Karpas-422 (cell line): Measurements from ENCODE around the gene CDKN2AIP. TPM values are rescaled to one million over a fixed set of nuclear protein-coding genes. Genes with fewer than 3 reads are reported as not detected.
"Not testable (repeated sequence)": the region's sequence is repeated elsewhere in the genome, so short reads cannot be mapped to it uniquely, and the experiment has no call there.

ENCODE experiments used
- DNase-seq: peaks from one replicate; pipeline ENCODE4 v3.0.0-alpha.2; 2015
- H2AFZ ChIP-seq: fragments of 200-600 bp; sonication (generic); 2 replicates; pipeline ENCODE4 v1.6.1; 2014; ENCODE audit warnings: antibody characterized with exemption, low read length, mixed read lengths
- H3K27ac ChIP-seq: fragments of 200-600 bp; sonication (generic); 2 replicates; pipeline ENCODE4 v1.5.1; 2014; ENCODE audit warnings: mild to moderate bottlenecking, low read length, moderate library complexity
- H3K27me3 ChIP-seq: fragments of 200-600 bp; sonication (generic); 2 replicates; pipeline ENCODE4 v1.6.1; 2014; ENCODE audit warnings: low read length, mixed read lengths
- H3K36me3 ChIP-seq: fragments of 200-600 bp; sonication (generic); 2 replicates; pipeline ENCODE4 v1.6.1; 2014; ENCODE audit warnings: low read length, mixed read lengths; ENCODE audit not compliant: insufficient read depth
- H3K4me1 ChIP-seq: fragments of 200-600 bp; sonication (generic); 2 replicates; pipeline ENCODE4 v1.6.1; 2014; ENCODE audit warnings: mild to moderate bottlenecking, low read length, mixed read lengths
- H3K4me2 ChIP-seq: fragments of 200-600 bp; sonication (generic); 2 replicates; pipeline ENCODE4 v1.6.1; 2014; ENCODE audit warnings: low read length, low read depth, mild to moderate bottlenecking; ENCODE audit not compliant: poor library complexity, severe bottlenecking
- H3K4me3 ChIP-seq: fragments of 200-600 bp; sonication (generic); 2 replicates; pipeline ENCODE4 v1.5.1; 2014; ENCODE audit warnings: mild to moderate bottlenecking, antibody characterized with exemption, low read length, mixed read lengths
- H3K79me2 ChIP-seq: fragments of 200-600 bp; sonication (generic); 2 replicates; pipeline ENCODE4 v1.6.1; 2014; ENCODE audit warnings: mild to moderate bottlenecking, low read length, mixed read lengths
- H3K9ac ChIP-seq: fragments of 200-600 bp; sonication (generic); 2 replicates; pipeline ENCODE4 v1.6.0; 2014; ENCODE audit warnings: low read length
- H3K9me2 ChIP-seq: fragments of 200-600 bp; sonication (generic), shearing (Covaris generic); replicated peaks from 2 replicates; pipeline ENCODE4 v1.6.0; 2014; ENCODE audit warnings: mild to moderate bottlenecking, low read length, moderate library complexity; ENCODE audit not compliant: insufficient read depth
- H3K9me3 ChIP-seq: fragments of 300-700, 200-600 bp; sonication (generic); 2 replicates; pipeline ENCODE4 v1.6.1; 2014; ENCODE audit warnings: low read length, mixed read lengths
- H4K20me1 ChIP-seq: fragments of 200-600 bp; sonication (generic); 2 replicates; pipeline ENCODE4 v1.6.1; 2014; ENCODE audit warnings: mild to moderate bottlenecking, antibody characterized with exemption, low read length, low read depth; ENCODE audit not compliant: insufficient read depth
- total RNA-seq: library from RNA; depleted of rRNA; stranded (reverse); fragments of >200 nt; shearing (Covaris generic); gene quantifications from 2 replicates; pipeline ENCODE4 v1.2.3, GENCODE V29; 2014; ENCODE audit warnings: low replicate concordance

The CDKN2AIP gene
- total RNA-seq, 1 experiment from 2014 or later = 16.8 TPM

GRCh38 chr4:183445097-183445428, 627 bp downstream of the CDKN2AIP start:
- Histone ChIP-seq H3K27me3 (no peaks in the 10 kb centered on the region), H3K9me2 (no peaks in the 10 kb centered on the region), H3K4me1 (peaks cover 22% of the 10 kb centered on the region), H3K9ac (peak overlapping the region; percentile 89), H3K9me3 (no peaks in the 10 kb centered on the region), H3K4me2 (peak overlapping the region; percentile 87), H3K36me3 (peaks cover 21% of the 10 kb centered on the region), H3K79me2 (peaks cover 34% of the 10 kb centered on the region), H3K27ac (peak overlapping the region; percentile 72), H2AFZ (no peak overlapping the region), H4K20me1 (peaks cover 6% of the 10 kb centered on the region; the same call in 1 of the 2 replicates), H3K4me3 (peak overlapping the region; percentile 82)
- DNase-seq = peak; percentile 62

- Histone ChIP-seq H4K20me1 (peaks cover 6% of the 10 kb centered on the region; the same call in 1 of the 2 replicates), H3K9me2 (no peaks in the 10 kb centered on the region), H3K27ac (no peak overlapping the region), H3K27me3 (no peaks in the 10 kb centered on the region), H2AFZ (no peak overlapping the region), H3K9me3 (no peaks in the 10 kb centered on the region), H3K9ac (no peak overlapping the region), H3K4me2 (no peak overlapping the region), H3K36me3 (peaks cover 21% of the 10 kb centered on the region), H3K4me3 (no peak overlapping the region), H3K79me2 (peaks cover 34% of the 10 kb centered on the region), H3K4me1 (peaks cover 22% of the 10 kb centered on the region)
- DNase-seq = no peak
These were observed 3.2 kb downstream of the CDKN2AIP start for GRCh38 chr4:183447646-183448045.

DNA sequence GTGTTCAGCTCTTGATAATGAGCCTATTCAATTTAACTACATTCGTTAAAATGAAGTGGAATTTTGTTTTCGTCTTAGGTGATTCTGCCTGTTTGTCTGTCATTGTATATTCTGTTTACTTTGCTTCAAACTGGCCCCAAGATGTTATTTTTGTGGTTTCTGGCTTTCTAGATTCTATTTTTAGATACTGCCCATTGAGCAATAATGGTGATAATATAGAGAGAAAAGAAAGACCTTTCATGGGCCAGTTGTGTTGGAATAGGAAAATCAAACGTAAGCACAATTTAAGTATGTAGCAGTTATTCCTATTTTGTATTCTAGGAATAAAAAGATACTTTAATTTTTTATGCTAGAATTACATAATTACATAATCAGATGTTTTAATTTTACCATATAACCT, 4.0 kb downstream of the CDKN2AIP start:
- DNase-seq = no peak
- Histone ChIP-seq H4K20me1 (peaks cover 6% of the 10 kb centered on the region; the same call in 1 of the 2 replicates), H3K27me3 (no peaks in the 10 kb centered on the region), H3K9me2 (no peaks in the 10 kb centered on the region), H3K4me1 (peaks cover 17% of the 10 kb centered on the region), H2AFZ (no peak overlapping the region), H3K4me2 (no peak overlapping the region), H3K9ac (no peak overlapping the region), H3K79me2 (peaks cover 34% of the 10 kb centered on the region), H3K9me3 (no peaks in the 10 kb centered on the region), H3K4me3 (no peak overlapping the region), H3K36me3 (peaks cover 21% of the 10 kb centered on the region), H3K27ac (no peak overlapping the region)

- Histone ChIP-seq H2AFZ (no peak overlapping the region), H3K9ac (no peak overlapping the region), H3K9me3 (no peaks in the 10 kb centered on the region), H4K20me1 (peaks cover 6% of the 10 kb centered on the region; the same call in 1 of the 2 replicates), H3K36me3 (peaks cover 21% of the 10 kb centered on the region), H3K4me3 (no peak overlapping the region), H3K27ac (no peak overlapping the region), H3K4me2 (no peak overlapping the region), H3K27me3 (no peaks in the 10 kb centered on the region), H3K9me2 (no peaks in the 10 kb centered on the region), H3K79me2 (peaks cover 34% of the 10 kb centered on the region), H3K4me1 (peaks cover 13% of the 10 kb centered on the region)
- DNase-seq = no peak
These were observed 4.9 kb downstream of the CDKN2AIP start for GRCh38 chr4:183449193-183449882.

- Histone ChIP-seq H3K4me2 (no peak overlapping the region), H3K9me2 (no peaks in the 10 kb centered on the region), H3K4me3 (no peak overlapping the region), H3K79me2 (peaks cover 28% of the 10 kb centered on the region), H2AFZ (no peak overlapping the region), H4K20me1 (peaks cover 4% of the 10 kb centered on the region; the same call in 1 of the 2 replicates), H3K36me3 (peaks cover 21% of the 10 kb centered on the region), H3K4me1 (peaks cover 13% of the 10 kb centered on the region), H3K9me3 (no peaks in the 10 kb centered on the region), H3K27me3 (no peaks in the 10 kb centered on the region), H3K9ac (no peak overlapping the region), H3K27ac (no peak overlapping the region)
- no peak for DNase-seq
These were observed 5.7 kb downstream of the CDKN2AIP start for GRCh38 chr4:183450108-183450507.

DNA sequence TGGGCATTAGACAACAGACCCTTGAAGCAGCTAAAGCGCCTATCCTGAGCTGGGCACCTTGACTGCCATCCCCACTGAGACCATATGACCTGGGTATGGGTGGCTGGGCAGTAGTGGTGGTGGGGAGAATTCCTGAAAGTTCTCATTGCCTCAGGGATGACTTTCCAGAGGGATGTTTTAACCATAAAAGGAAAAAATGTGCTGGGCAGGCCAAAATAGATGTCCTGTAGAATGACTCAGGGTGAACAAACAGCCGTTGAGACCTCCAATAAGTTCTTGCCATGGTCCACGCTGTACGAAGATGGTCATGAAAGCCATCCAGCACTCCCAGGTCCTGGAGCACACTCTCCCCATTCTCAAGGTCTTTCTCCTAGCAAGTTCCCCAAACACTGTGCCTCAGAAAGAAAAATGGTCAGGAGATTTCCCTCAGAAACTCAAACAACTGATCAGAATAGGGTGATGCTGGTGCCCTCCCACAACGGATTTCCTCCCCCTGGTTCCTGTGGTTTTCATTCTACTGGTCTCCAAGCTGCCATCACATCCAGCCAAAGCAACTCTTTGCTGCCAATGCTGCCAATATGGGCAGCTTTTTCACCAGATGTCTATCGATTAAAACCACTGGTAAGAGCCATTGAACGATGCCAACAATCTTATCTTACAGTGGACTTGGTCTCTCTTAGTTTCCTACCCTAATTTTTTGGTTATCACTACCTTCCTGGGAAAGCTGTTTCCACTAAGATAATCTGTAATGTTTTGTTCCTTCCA, 11.2 kb downstream of the CDKN2AIP start:
- Histone ChIP-seq H3K27me3 (no peaks in the 10 kb centered on the region), H3K4me2 (no peak overlapping the region), H3K9ac (no peak overlapping the region), H3K36me3 (no peaks in the 10 kb centered on the region), H3K9me2 (no peaks in the 10 kb centered on the region), H4K20me1 (no peaks in the 10 kb centered on the region), H3K79me2 (no peaks in the 10 kb centered on the region), H3K9me3 (no peaks in the 10 kb centered on the region), H3K4me1 (no peaks in the 10 kb centered on the region), H3K4me3 (no peak overlapping the region), H3K27ac (no peak overlapping the region), H2AFZ (no peak overlapping the region)
- no peak for DNase-seq

DNA sequence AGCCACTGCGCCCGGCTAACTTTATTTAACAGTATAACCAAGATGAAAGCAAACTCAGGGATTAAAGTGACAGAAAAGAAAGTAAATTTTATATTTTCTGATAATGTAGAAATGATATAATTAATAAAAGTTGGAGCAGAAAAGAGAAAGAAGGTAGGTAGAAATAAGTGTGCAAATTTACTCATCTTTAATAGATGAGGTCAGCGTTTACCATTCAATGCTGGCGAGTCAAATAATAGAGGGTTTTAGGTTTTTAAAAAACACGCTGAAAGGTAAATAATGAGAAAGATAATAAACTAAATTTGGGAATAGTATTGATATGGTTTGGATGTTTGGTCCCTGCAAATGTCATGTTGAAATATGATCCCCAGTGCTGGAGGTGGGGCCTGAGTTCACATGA, 13.6 kb downstream of the CDKN2AIP start:
- no peak overlapping the region for H3K27ac ChIP-seq
- no peak overlapping the region for H3K4me3 ChIP-seq
- no peaks in the 10 kb centered on the region for H3K27me3 ChIP-seq
- H3K79me2 ChIP-seq = no peaks in the 10 kb centered on the region
- DNase-seq = no peak
- no peaks in the 10 kb centered on the region for H3K36me3 ChIP-seq
- H3K9me2 ChIP-seq = no peaks in the 10 kb centered on the region
- no peak overlapping the region for H2AFZ ChIP-seq
- no peaks in the 10 kb centered on the region for H4K20me1 ChIP-seq
- H3K4me2 ChIP-seq = no peak overlapping the region
- H3K4me1 ChIP-seq = no peaks in the 10 kb centered on the region
- H3K9ac ChIP-seq = no peak overlapping the region
- H3K9me3 ChIP-seq = no peaks in the 10 kb centered on the region

GRCh38 chr4:183463903-183464619, 19.6 kb downstream of the CDKN2AIP start:
- DNase-seq, H4K20me1 ChIP-seq, H3K4me2 ChIP-seq, H3K9ac ChIP-seq, H3K4me3 ChIP-seq, H3K9me3 ChIP-seq, H2AFZ ChIP-seq, H3K27ac ChIP-seq, H3K4me1 ChIP-seq, H3K79me2 ChIP-seq, H3K27me3 ChIP-seq, H3K36me3 ChIP-seq, H3K9me2 ChIP-seq: not testable (repeated sequence)
